ENCODE data around the gene SUSD4.

The SUSD4 gene

GRCh38 chr1:223198628-223198965, 165.4 kb downstream of the SUSD4 start:
- Histone ChIP-seq H3K27me3 (peaks cover 0 to 19% of the 10 kb centered on the region in 2 donors), H3K9me3 (no peaks in the 10 kb centered on the region), H3K36me3 (no peaks in the 10 kb centered on the region), H3K4me1 (no peaks in the 10 kb centered on the region), H3K27ac (no peak overlapping the region), H3K4me3 (no peak overlapping the region)
- intact Hi-C loops (cut with DNase I; ENCODE audit: low total_unique reads), result no loop called here
- DNase-seq, result no peak
- no peak for TF ChIP-seq CTCF (IDR thresholded peaks at IDR 0.05)

- no peak for TF ChIP-seq CTCF (IDR thresholded peaks at IDR 0.05)
- H3K27ac ChIP-seq, result no peak overlapping the region
- H3K36me3 ChIP-seq, result no peaks in the 10 kb centered on the region
- no peaks in the 10 kb centered on the region for H3K9me3 ChIP-seq
- H3K4me1 ChIP-seq, result no peaks in the 10 kb centered on the region
- DNase-seq, result no peak
- intact Hi-C loops (cut with DNase I; ENCODE audit: low total_unique reads), result no loop called here
- H3K27me3 ChIP-seq, result peaks cover 0 to 19% of the 10 kb centered on the region in 2 donors
- H3K4me3 ChIP-seq, result no peak overlapping the region
These were observed 165.9 kb downstream of the SUSD4 start for GRCh38 chr1:223197923-223198627.

GRCh38 chr1:223189903-223190724, 173.9 kb downstream of the SUSD4 start:
- H3K4me3 ChIP-seq, result no peak overlapping the region
- intact Hi-C loops (cut with DNase I; ENCODE audit: low total_unique reads), result no loop called here
- no peak for TF ChIP-seq CTCF (IDR thresholded peaks at IDR 0.05)

GRCh38 chr1:223189525-223189902, 174.5 kb downstream of the SUSD4 start:
- intact Hi-C loops (cut with DNase I; ENCODE audit: low total_unique reads), result no loop called here
- Histone ChIP-seq H3K9me3 (no peaks in the 10 kb centered on the region), H3K4me1 (no peaks in the 10 kb centered on the region), H3K27me3 (peaks cover 0 to 3% of the 10 kb centered on the region in 2 donors), H3K4me3 (no peak overlapping the region), H3K27ac (no peak overlapping the region), H3K36me3 (no peaks in the 10 kb centered on the region)
- no peak for TF ChIP-seq CTCF (IDR thresholded peaks at IDR 0.05)
- DNase-seq, result no peak

More at GRCh38 chr1:223189903-223190724, 173.9 kb downstream of the SUSD4 start:
- Histone ChIP-seq H3K36me3 (no peaks in the 10 kb centered on the region), H3K27me3 (peaks cover 0 to 3% of the 10 kb centered on the region in 2 donors), H3K4me1 (no peaks in the 10 kb centered on the region), H3K9me3 (no peaks in the 10 kb centered on the region), H3K27ac (no peak overlapping the region)
- no peak for DNase-seq

GRCh38 chr1:223188618-223189356, 175.2 kb downstream of the SUSD4 start:
- TF ChIP-seq CTCF (IDR thresholded peaks at IDR 0.05), result no peak
- intact Hi-C loops (cut with DNase I; ENCODE audit: low total_unique reads), result no loop called here
- no peaks in the 10 kb centered on the region for H3K4me1 ChIP-seq
- no peak for DNase-seq
- peaks cover 0 to 3% of the 10 kb centered on the region in 2 donors for H3K27me3 ChIP-seq
- H3K27ac ChIP-seq, result no peak overlapping the region
- H3K9me3 ChIP-seq, result no peaks in the 10 kb centered on the region
- H3K4me3 ChIP-seq, result no peak overlapping the region
- no peaks in the 10 kb centered on the region for H3K36me3 ChIP-seq
